Measurements from ENCODE around the gene EPHA7. TPM values are rescaled to one million over a fixed set of nuclear protein-coding genes. Genes with fewer than 3 reads are reported as not detected.

Gene EPHA7
- total and polyA plus RNA-seq, 2 donors (not counting 3 experiments of a cell fraction or from before 2014, with no cell fraction given): not detected

- intact Hi-C loops (cut with micrococcal nuclease): no loop called here
- no peak overlapping the region for H3K4me2 ChIP-seq (ENCODE audit: insufficient read depth, low read length)
- no peak for FAIRE-seq
These were observed 25.7 kb downstream of the EPHA7 start for GRCh38 chr6:93393554-93394074.

More at GRCh38 chr6:93393554-93394074, 25.7 kb downstream of the EPHA7 start:
- CTCF ChIA-PET: interaction anchor here (0.8 to 1.3 kb wide), 2 partner anchors 9 to 31 kb away, joined by 4 to 5 read pairs; no protein-coding TSS in a partner anchor
- Histone ChIP-seq H3K79me2 (ENCODE audit: control insufficient read depth, insufficient read depth, low read length) (no peaks in the 10 kb centered on the region), H3K27me3 (ENCODE audit: control insufficient read depth in 2 of 2, insufficient read depth in 2 of 2, low read length in 2 of 2) (no peaks in the 10 kb centered on the region), H3K36me3 (ENCODE audit: control insufficient read depth in 2 of 2, extremely low read depth in 1 of 2, insufficient read depth in 2 of 2, low read length in 2 of 2) (no peaks in the 10 kb centered on the region), H3K27ac (ENCODE audit: insufficient read depth, low read depth, low read length) (no peak overlapping the region), H3K4me3 (replicated peaks in 1 of 3; ENCODE audit: insufficient read depth in 1 of 3, low read depth in 1 of 3, low read length in 3 of 3) (no peak overlapping the region), H3K9ac (replicated peaks; ENCODE audit: extremely low read depth, insufficient read depth, low read length) (no peak overlapping the region), H3K9me1 (replicated peaks; ENCODE audit: control insufficient read depth, extremely low read depth, insufficient read depth, low read length) (no peaks in the 10 kb centered on the region), H4K20me1 (replicated peaks; ENCODE audit: control insufficient read depth, extremely low read depth, insufficient read depth, low read length) (no peaks in the 10 kb centered on the region), H3K9me3 (replicated peaks; ENCODE audit: control insufficient read depth, insufficient read depth, low read length) (no peaks in the 10 kb centered on the region), H3K4me1 (ENCODE audit: control insufficient read depth, extremely low read depth, insufficient read depth, low read length) (no peaks in the 10 kb centered on the region), H2AFZ (ENCODE audit: low read depth, low read length) (no peak overlapping the region)
- no peak for DNase-seq (ENCODE audit: low read depth, low spot score)
- POLR2A ChIA-PET: no interaction called here
- BruUV-seq (replicated peaks): no TSS peak
- dilution Hi-C loops (cut with MboI; ENCODE audit: extremely low pct_ligation_motif_present, low sequenced_read_pairs): no loop called here
- TF ChIP-seq POLR2AphosphoS5 (IDR thresholded peaks at IDR 0.05; ENCODE audit: insufficient read depth, low read depth, low read length) (no peak), POLR2A (IDR thresholded peaks at IDR 0.05; ENCODE audit: low read depth, low read length) (no peak), GATA2 (IDR thresholded peaks at IDR 0.05; ENCODE audit: insufficient read depth, insufficient read length, low read depth, low read length) (no peak), EZH2 (IDR thresholded peaks at IDR 0.05; ENCODE audit: borderline replicate concordance, low read depth, low read length, severe bottlenecking) (no peak), JUN (IDR thresholded peaks at IDR 0.05; ENCODE audit: borderline replicate concordance, insufficient read depth, insufficient read length, low read depth) (no peak), MYC (IDR thresholded peaks at IDR 0.05; ENCODE audit: low read depth, low read length) (no peak), FOS (IDR thresholded peaks at IDR 0.05; ENCODE audit: borderline replicate concordance, insufficient read depth, low read length) (no peak)
- TF ChIP-seq, protein P1, sequence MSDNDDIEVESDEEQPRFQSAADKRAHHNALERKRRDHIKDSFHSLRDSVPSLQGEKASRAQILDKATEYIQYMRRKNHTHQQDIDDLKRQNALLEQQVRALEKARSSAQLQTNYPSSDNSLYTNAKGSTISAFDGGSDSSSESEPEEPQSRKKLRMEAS (IDR thresholded peaks at IDR 0.05; ENCODE audit: insufficient read depth, insufficient read length): no peak
- TF ChIP-seq, protein P2, sequence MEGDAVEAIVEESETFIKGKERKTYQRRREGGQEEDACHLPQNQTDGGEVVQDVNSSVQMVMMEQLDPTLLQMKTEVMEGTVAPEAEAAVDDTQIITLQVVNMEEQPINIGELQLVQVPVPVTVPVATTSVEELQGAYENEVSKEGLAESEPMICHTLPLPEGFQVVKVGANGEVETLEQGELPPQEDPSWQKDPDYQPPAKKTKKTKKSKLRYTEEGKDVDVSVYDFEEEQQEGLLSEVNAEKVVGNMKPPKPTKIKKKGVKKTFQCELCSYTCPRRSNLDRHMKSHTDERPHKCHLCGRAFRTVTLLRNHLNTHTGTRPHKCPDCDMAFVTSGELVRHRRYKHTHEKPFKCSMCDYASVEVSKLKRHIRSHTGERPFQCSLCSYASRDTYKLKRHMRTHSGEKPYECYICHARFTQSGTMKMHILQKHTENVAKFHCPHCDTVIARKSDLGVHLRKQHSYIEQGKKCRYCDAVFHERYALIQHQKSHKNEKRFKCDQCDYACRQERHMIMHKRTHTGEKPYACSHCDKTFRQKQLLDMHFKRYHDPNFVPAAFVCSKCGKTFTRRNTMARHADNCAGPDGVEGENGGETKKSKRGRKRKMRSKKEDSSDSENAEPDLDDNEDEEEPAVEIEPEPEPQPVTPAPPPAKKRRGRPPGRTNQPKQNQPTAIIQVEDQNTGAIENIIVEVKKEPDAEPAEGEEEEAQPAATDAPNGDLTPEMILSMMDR (IDR thresholded peaks at IDR 0.05; ENCODE audit: extremely low read depth in 1 of 2, insufficient read depth in 1 of 2, low read depth in 1 of 2, low read length in 2 of 2): no peak

All from endothelial cell of umbilical vein (primary cell).